HEK293 (cell line): ENCODE results near the gene ZKSCAN4.

ENCODE experiments used
- KLF1 ChIP-seq: fragments of 450-650 bp; formaldehyde crosslinking; IDR thresholded peaks from 2 replicates; pipeline ENCODE4 v1.5.1; 2016; ENCODE audit warnings: missing biosample characterization, missing genetic modification characterization
- KLF7 ChIP-seq: fragments of 450-650 bp; formaldehyde crosslinking; IDR thresholded peaks from 2 replicates; pipeline ENCODE4 v1.5.1; 2016; ENCODE audit warnings: missing biosample characterization, missing genetic modification characterization, borderline replicate concordance
- PATZ1 ChIP-seq: fragments of 450-650 bp; formaldehyde crosslinking; IDR thresholded peaks from 2 replicates; pipeline ENCODE4 v1.5.1; 2016; ENCODE audit warnings: missing biosample characterization, missing genetic modification characterization
- SCRT2 ChIP-seq: fragments of 450-650 bp; formaldehyde crosslinking; IDR thresholded peaks from 2 replicates; pipeline ENCODE4 v1.5.1; 2016; ENCODE audit warnings: missing biosample characterization, missing genetic modification characterization
- TCF7L2 ChIP-seq: IDR thresholded peaks from 2 replicates; pipeline ENCODE4 v1.6.1; 2011; ENCODE audit warnings: low read depth, mild to moderate bottlenecking, inconsistent platforms, low read length, moderate library complexity, borderline replicate concordance
- ZBTB20 ChIP-seq: fragments of 450-650 bp; formaldehyde crosslinking; IDR thresholded peaks from 2 replicates; pipeline ENCODE4 v1.5.1; 2016; ENCODE audit warnings: missing biosample characterization, missing genetic modification characterization
- ZBTB26 ChIP-seq: fragments of 450-650 bp; formaldehyde crosslinking; optimal IDR thresholded peaks from 2 replicates; pipeline ENCODE3; 2016; ENCODE audit warnings: missing biosample characterization, mild to moderate bottlenecking, missing genetic modification characterization
- ZBTB8A ChIP-seq: fragments of 450-650 bp; formaldehyde crosslinking; IDR thresholded peaks from 2 replicates; pipeline ENCODE4 v1.5.1; 2016; ENCODE audit warnings: missing biosample characterization, missing genetic modification characterization
- ZFP3 ChIP-seq: fragments of 450-650 bp; formaldehyde crosslinking; IDR thresholded peaks from 2 replicates; pipeline ENCODE4 v1.5.1; 2016; ENCODE audit warnings: low read depth, missing biosample characterization, missing genetic modification characterization
- ZFP41 ChIP-seq: fragments of 450-650 bp; formaldehyde crosslinking; IDR thresholded peaks from 2 replicates; pipeline ENCODE4 v1.5.1; 2016; ENCODE audit warnings: missing biosample characterization, missing genetic modification characterization, borderline replicate concordance
- ZFP69B ChIP-seq: fragments of 450-650 bp; formaldehyde crosslinking; IDR thresholded peaks from 2 replicates; pipeline ENCODE4 v1.5.1; 2016; ENCODE audit warnings: missing biosample characterization, missing genetic modification characterization
- ZNF121 ChIP-seq: fragments of 450-650 bp; formaldehyde crosslinking; IDR thresholded peaks from 2 replicates; pipeline ENCODE4 v1.5.1; 2016; ENCODE audit warnings: missing biosample characterization, missing genetic modification characterization
- ZNF184 ChIP-seq: fragments of 450-650 bp; IDR thresholded peaks from 2 replicates; pipeline ENCODE4 v1.5.1; 2018; ENCODE audit warnings: missing biosample characterization, mild to moderate bottlenecking, missing genetic modification characterization
- ZNF202 ChIP-seq: fragments of 450-650 bp; formaldehyde crosslinking; IDR thresholded peaks from 2 replicates; pipeline ENCODE4 v1.5.1; 2016; ENCODE audit warnings: missing biosample characterization, missing genetic modification characterization, borderline replicate concordance
- ZNF350 ChIP-seq: fragments of 450-650 bp; formaldehyde crosslinking; IDR thresholded peaks from 2 replicates; pipeline ENCODE4 v1.5.0; 2017; ENCODE audit warnings: missing biosample characterization, mild to moderate bottlenecking, missing genetic modification characterization
- ZNF394 ChIP-seq: fragments of 450-650 bp; formaldehyde crosslinking; IDR thresholded peaks from 2 replicates; pipeline ENCODE4 v1.5.1; 2016; ENCODE audit warnings: missing biosample characterization, missing genetic modification characterization, mild to moderate bottlenecking, moderate library complexity, borderline replicate concordance
- ZNF423 ChIP-seq: fragments of 450-650 bp; formaldehyde crosslinking; IDR thresholded peaks from 2 replicates; pipeline ENCODE4 v1.5.1; 2016; ENCODE audit warnings: missing biosample characterization, missing genetic modification characterization
- ZNF473 ChIP-seq: fragments of 450-650 bp; formaldehyde crosslinking; IDR thresholded peaks from 2 replicates; pipeline ENCODE4 v1.5.1; 2017; ENCODE audit warnings: missing biosample characterization, missing genetic modification characterization
- ZNF48 ChIP-seq: fragments of 450-650 bp; formaldehyde crosslinking; IDR thresholded peaks from 2 replicates; pipeline ENCODE4 v1.5.1; 2016; ENCODE audit warnings: missing biosample characterization, missing genetic modification characterization
- ZNF510 ChIP-seq: fragments of 450-650 bp; formaldehyde crosslinking; IDR thresholded peaks from 2 replicates; pipeline ENCODE4 v1.5.1; 2018; ENCODE audit warnings: mild to moderate bottlenecking, missing genetic modification characterization, missing biosample characterization; ENCODE audit not compliant: insufficient replicate concordance
- ZNF518A ChIP-seq: fragments of 450-650 bp; formaldehyde crosslinking; conservative IDR thresholded peaks from 2 replicates; pipeline ENCODE4 v1.5.1; 2016; ENCODE audit warnings: low read depth, missing biosample characterization, missing genetic modification characterization
- ZNF530 ChIP-seq: fragments of 450-650 bp; formaldehyde crosslinking; IDR thresholded peaks from 2 replicates; pipeline ENCODE4 v1.5.1; 2016; ENCODE audit warnings: low read depth, missing biosample characterization, missing genetic modification characterization
- ZNF558 ChIP-seq: fragments of 450-650 bp; formaldehyde crosslinking; IDR thresholded peaks from 2 replicates; pipeline ENCODE4 v1.5.1; 2016; ENCODE audit warnings: missing biosample characterization, missing genetic modification characterization
- ZNF560 ChIP-seq: fragments of 450-650 bp; formaldehyde crosslinking; IDR thresholded peaks from 2 replicates; pipeline ENCODE4 v1.5.1; 2017; ENCODE audit warnings: missing biosample characterization, missing genetic modification characterization, borderline replicate concordance
- ZNF791 ChIP-seq: fragments of 450-650 bp; formaldehyde crosslinking; IDR thresholded peaks from 2 replicates; pipeline ENCODE4 v1.5.1; 2016; ENCODE audit warnings: missing biosample characterization, missing genetic modification characterization
- TF ChIP-seq, protein P1 (sequence below): IDR thresholded peaks from 2 replicates; pipeline ENCODE4 v1.6.1; 2011; ENCODE audit warnings: mild to moderate bottlenecking, low read depth, low read length, borderline replicate concordance
- TF ChIP-seq, protein P2 (sequence below): fragments of 450-650 bp; formaldehyde crosslinking; IDR thresholded peaks from 2 replicates; pipeline ENCODE4 v1.5.1; 2016; ENCODE audit warnings: missing biosample characterization, missing genetic modification characterization

ZKSCAN4 gene

DNA sequence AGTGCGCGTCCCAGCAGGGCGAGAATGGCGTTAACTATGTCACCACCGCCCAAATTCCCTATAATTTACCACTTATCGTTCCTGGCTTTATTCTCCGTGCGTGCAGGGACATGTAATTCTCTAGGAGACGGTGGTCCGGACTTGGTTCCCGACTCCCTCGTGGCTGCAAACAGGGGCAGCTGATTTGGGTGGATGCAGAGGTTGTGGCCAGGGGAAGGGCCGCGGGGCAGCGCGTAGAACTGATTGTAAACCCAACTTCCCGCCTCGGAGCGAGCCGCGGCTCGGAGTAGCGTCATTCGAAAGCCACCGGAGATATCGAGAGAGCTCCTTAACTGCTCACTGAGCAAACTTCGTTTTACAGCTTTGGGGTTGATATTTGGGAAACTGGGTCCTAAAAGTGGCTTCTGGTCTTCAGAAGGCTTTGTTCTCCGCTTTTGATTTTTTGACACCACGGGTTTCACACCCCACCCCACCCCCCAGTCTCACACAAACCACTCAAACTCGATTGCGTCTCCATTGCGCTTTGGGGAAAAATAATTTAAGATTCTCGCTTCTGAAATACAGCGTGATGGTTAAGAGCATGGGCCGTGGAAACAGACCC, 44.5 kb downstream of the ZKSCAN4 start (continued):
- TF ChIP-seq TCF7L2 (no peak), ZNF48 (tag by site-specific recombination) (no peak), ZNF510 (no peak), PATZ1 (tag by site-specific recombination) (peak; percentile 31), ZFP3 (no peak), ZBTB8A (tag by site-specific recombination) (peak; percentile 16; the same call in 1 of the 2 replicates), KLF7 (tag by site-specific recombination) (no peak), ZNF202 (tag by site-specific recombination) (no peak), ZNF423 (tag by site-specific recombination) (no peak), ZNF530 (tag by site-specific recombination) (no peak), KLF1 (tag by site-specific recombination) (no peak; the same call in 1 of the 2 replicates), ZFP41 (tag by site-specific recombination) (no peak), ZBTB26 (tag by site-specific recombination) (peak; percentile 60), ZNF558 (tag by site-specific recombination) (no peak), ZFP69B (tag by site-specific recombination) (no peak; the same call in 1 of the 2 replicates), ZNF394 (tag by site-specific recombination) (peak; percentile 82), ZNF121 (no peak), ZBTB20 (tag by site-specific recombination) (peak; percentile 60; the same call in 1 of the 2 replicates), ZNF184 (tag by site-specific recombination) (no peak), SCRT2 (tag by site-specific recombination) (no peak), ZNF560 (tag by site-specific recombination) (no peak), ZNF791 (tag by site-specific recombination) (no peak), ZNF473 (tag by site-specific recombination) (no peak), ZNF518A (no peak; the same call in 1 of the 2 replicates), ZNF350 (tag by site-specific recombination) (no peak)
- TF ChIP-seq, protein P1, sequence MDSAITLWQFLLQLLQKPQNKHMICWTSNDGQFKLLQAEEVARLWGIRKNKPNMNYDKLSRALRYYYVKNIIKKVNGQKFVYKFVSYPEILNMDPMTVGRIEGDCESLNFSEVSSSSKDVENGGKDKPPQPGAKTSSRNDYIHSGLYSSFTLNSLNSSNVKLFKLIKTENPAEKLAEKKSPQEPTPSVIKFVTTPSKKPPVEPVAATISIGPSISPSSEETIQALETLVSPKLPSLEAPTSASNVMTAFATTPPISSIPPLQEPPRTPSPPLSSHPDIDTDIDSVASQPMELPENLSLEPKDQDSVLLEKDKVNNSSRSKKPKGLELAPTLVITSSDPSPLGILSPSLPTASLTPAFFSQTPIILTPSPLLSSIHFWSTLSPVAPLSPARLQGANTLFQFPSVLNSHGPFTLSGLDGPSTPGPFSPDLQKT: no peak
- TF ChIP-seq, protein P2, sequence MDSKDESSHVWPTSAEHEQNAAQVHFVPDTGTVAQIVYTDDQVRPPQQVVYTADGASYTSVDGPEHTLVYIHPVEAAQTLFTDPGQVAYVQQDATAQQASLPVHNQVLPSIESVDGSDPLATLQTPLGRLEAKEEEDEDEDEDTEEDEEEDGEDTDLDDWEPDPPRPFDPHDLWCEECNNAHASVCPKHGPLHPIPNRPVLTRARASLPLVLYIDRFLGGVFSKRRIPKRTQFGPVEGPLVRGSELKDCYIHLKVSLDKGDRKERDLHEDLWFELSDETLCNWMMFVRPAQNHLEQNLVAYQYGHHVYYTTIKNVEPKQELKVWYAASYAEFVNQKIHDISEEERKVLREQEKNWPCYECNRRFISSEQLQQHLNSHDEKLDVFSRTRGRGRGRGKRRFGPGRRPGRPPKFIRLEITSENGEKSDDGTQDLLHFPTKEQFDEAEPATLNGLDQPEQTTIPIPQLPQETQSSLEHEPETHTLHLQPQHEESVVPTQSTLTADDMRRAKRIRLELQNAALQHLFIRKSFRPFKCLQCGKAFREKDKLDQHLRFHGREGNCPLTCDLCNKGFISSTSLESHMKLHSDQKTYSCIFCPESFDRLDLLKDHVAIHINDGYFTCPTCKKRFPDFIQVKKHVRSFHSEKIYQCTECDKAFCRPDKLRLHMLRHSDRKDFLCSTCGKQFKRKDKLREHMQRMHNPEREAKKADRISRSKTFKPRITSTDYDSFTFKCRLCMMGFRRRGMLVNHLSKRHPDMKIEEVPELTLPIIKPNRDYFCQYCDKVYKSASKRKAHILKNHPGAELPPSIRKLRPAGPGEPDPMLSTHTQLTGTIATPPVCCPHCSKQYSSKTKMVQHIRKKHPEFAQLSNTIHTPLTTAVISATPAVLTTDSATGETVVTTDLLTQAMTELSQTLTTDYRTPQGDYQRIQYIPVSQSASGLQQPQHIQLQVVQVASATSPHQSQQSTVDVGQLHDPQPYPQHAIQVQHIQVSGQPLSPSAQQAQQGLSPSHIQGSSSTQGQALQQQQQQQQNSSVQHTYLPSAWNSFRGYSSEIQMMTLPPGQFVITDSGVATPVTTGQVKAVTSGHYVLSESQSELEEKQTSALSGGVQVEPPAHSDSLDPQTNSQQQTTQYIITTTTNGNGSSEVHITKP: no peak
